ENCODE data around the gene SLC2A5. TPM values are rescaled to one million over a fixed set of nuclear protein-coding genes. Genes with fewer than 3 reads are reported as not detected.

The SLC2A5 gene
- total RNA-seq, 4 donors from 2014 or later: 0.16 to 2.7 (median 0.39) TPM

- H3K36me3 ChIP-seq: no peaks in the 10 kb centered on the region
- H3K4me1 ChIP-seq: peaks cover 0 to 42% (median 9%) of the 10 kb centered on the region in 3 donors
- H3K27ac ChIP-seq: peak overlapping the region in 2 of 4 donors; percentile 11 to 77
- no peak for ATAC-seq
- H3K4me3 ChIP-seq: no peak overlapping the region
- WGBS, 2 donors (ENCODE audit: low coverage in 1 of 2): 86 to 89% methylated on average over 3 of the region's 50 CpGs
- H3K9me3 ChIP-seq: no peaks in the 10 kb centered on the region
- no peaks in the 10 kb centered on the region for H3K27me3 ChIP-seq
- TF ChIP-seq POLR2AphosphoS5 (IDR thresholded peaks at IDR 0.05) (no peak), CTCF (IDR thresholded peaks at IDR 0.05) (no peak), POLR2A (IDR thresholded peaks at IDR 0.05) (no peak), EP300 (IDR thresholded peaks at IDR 0.05) (no peak)
Observed at GRCh38 chr1:9071554-9072235, 2.3 kb upstream of the SLC2A5 start.

GRCh38 chr1:9070486-9070885, 1.1 kb upstream of the SLC2A5 start:
- no peak overlapping the region for H3K4me3 ChIP-seq
- H3K27ac ChIP-seq: peak overlapping the region in 3 of 4 donors; percentile 40 to 84 (median 77)
- H3K27me3 ChIP-seq: no peaks in the 10 kb centered on the region
- TF ChIP-seq CTCF (IDR thresholded peaks at IDR 0.05) (no peak), POLR2A (IDR thresholded peaks at IDR 0.05) (no peak), EP300 (IDR thresholded peaks at IDR 0.05) (no peak), POLR2AphosphoS5 (IDR thresholded peaks at IDR 0.05) (no peak)
- 72% methylated on average over 5 of the region's 7 CpGs; no CpG with 5 or more reads in 1 of the 2 donors for WGBS, 2 donors (ENCODE audit: low coverage in 1 of 2)
- no peaks in the 10 kb centered on the region for H3K36me3 ChIP-seq
- H3K4me1 ChIP-seq: peaks cover 0 to 54% (median 9%) of the 10 kb centered on the region in 3 donors
- H3K9me3 ChIP-seq: no peaks in the 10 kb centered on the region
- no peak for ATAC-seq

- 10 to 22% methylated on average over 4 of the region's 4 CpGs for WGBS, 2 donors (ENCODE audit: low coverage in 1 of 2)
- no peak for TF ChIP-seq POLR2AphosphoS5 (IDR thresholded peaks at IDR 0.05)
- TF ChIP-seq CTCF (IDR thresholded peaks at IDR 0.05): no peak
- no peak for TF ChIP-seq POLR2A (IDR thresholded peaks at IDR 0.05)
- TF ChIP-seq EP300 (IDR thresholded peaks at IDR 0.05): no peak
- ATAC-seq: peak; percentile 24
- H3K9me3 ChIP-seq: no peaks in the 10 kb centered on the region
- H3K27ac ChIP-seq: peak overlapping the region; percentile 73 to 84 (median 80)
- H3K4me1 ChIP-seq: peaks cover 0 to 69% (median 13%) of the 10 kb centered on the region in 3 donors
- H3K27me3 ChIP-seq: no peaks in the 10 kb centered on the region
- H3K4me3 ChIP-seq: peak overlapping the region; percentile 19 to 37
- H3K36me3 ChIP-seq: no peaks in the 10 kb centered on the region
Observed at GRCh38 chr1:9068981-9069325, 482 bp downstream of the SLC2A5 start.

GRCh38 chr1:9066945-9067807, 2.3 kb downstream of the SLC2A5 start:
- Histone ChIP-seq H3K27ac (peak overlapping the region in 3 of 4 donors; percentile 11 to 74 (median 28)), H3K4me3 (no peak overlapping the region), H3K9me3 (no peaks in the 10 kb centered on the region), H3K36me3 (no peaks in the 10 kb centered on the region), H3K27me3 (no peaks in the 10 kb centered on the region), H3K4me1 (peaks cover 0 to 79% (median 13%) of the 10 kb centered on the region in 3 donors)
- no peak for TF ChIP-seq POLR2AphosphoS5 (IDR thresholded peaks at IDR 0.05)
- TF ChIP-seq EP300 (IDR thresholded peaks at IDR 0.05): no peak
- no peak for TF ChIP-seq POLR2A (IDR thresholded peaks at IDR 0.05)
- 61 to 88% methylated on average over 7 to 9 of the region's 24 CpGs for WGBS, 2 donors (ENCODE audit: low coverage in 1 of 2)
- ATAC-seq: peak; percentile 73

- H3K4me1 ChIP-seq: peaks cover 0 to 80% (median 13%) of the 10 kb centered on the region in 3 donors
- no peak for ATAC-seq
Observed at GRCh38 chr1:9065213-9065751, 4.2 kb downstream of the SLC2A5 start.

More at GRCh38 chr1:9065213-9065751, 4.2 kb downstream of the SLC2A5 start:
- Histone ChIP-seq H3K27ac (peak overlapping the region; percentile 63 to 74 (median 70)), H3K36me3 (no peaks in the 10 kb centered on the region), H3K4me3 (no peak overlapping the region), H3K27me3 (no peaks in the 10 kb centered on the region), H3K9me3 (no peaks in the 10 kb centered on the region)
- TF ChIP-seq EP300 (IDR thresholded peaks at IDR 0.05) (no peak), POLR2A (IDR thresholded peaks at IDR 0.05) (no peak), POLR2AphosphoS5 (IDR thresholded peaks at IDR 0.05) (no peak), CTCF (IDR thresholded peaks at IDR 0.05) (no peak)
- WGBS, 2 donors (ENCODE audit: low coverage in 1 of 2): 14 to 28% methylated on average over 3 to 4 of the region's 7 CpGs

All from gastroesophageal sphincter (tissue), 4 donors.